ENCODE data around the gene MYD88. TPM values are rescaled to one million over a fixed set of nuclear protein-coding genes. Genes with fewer than 3 reads are reported as not detected.

Gene MYD88
- total and polyA plus RNA-seq, 4 donors, result 15.4 to 60.3 (median 44.1) TPM

DNA sequence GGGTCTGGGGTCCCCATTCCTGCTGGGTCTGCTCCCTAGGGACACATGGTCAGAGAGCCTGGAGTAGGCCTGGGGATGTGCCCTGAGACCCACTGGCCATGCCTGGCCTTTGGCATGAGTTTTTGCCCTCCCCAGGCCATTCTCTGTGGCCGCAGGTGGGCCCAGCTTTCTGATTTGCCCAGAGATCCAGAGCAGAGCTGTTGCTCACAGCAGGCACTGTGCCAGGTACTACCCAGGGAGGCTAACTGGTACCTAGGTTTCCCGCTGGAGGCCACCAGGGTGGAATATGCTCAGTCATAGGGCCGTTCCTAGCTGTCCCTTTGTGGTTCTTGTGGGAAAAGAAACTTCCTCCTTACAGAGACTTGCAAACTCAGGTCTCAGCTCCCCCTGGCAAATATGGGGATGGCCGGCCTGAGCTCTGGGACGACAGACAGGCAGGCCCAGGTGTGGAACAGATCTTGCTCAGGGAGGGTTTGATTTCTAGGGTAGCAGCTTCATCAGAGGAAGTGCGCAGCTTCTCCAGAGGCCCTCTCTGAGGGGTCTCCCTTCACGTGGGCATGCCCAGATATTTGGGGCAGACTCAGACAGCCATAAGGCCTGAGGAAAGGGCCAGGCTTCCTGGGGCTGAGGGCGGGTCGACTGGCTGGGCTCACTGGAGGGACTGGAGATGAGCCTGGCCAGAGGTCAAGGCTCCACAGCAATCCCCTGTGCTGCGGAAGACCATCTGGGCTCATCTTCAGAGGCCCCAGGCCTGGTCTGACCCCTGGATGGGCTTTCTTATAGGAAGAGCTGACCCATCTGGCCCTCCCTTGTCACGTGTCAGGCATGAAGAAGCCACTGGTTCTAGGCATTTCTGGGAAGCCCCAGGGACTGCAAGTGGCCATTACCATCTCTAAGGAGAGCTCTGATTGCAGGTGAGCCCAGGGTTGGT is 29.5 kb upstream of the MYD88 start:
- 85% methylated on average over 11 of the region's 11 CpGs for WGBS
- DNase-seq (ENCODE audit: low spot score), result peak; percentile 28

DNA sequence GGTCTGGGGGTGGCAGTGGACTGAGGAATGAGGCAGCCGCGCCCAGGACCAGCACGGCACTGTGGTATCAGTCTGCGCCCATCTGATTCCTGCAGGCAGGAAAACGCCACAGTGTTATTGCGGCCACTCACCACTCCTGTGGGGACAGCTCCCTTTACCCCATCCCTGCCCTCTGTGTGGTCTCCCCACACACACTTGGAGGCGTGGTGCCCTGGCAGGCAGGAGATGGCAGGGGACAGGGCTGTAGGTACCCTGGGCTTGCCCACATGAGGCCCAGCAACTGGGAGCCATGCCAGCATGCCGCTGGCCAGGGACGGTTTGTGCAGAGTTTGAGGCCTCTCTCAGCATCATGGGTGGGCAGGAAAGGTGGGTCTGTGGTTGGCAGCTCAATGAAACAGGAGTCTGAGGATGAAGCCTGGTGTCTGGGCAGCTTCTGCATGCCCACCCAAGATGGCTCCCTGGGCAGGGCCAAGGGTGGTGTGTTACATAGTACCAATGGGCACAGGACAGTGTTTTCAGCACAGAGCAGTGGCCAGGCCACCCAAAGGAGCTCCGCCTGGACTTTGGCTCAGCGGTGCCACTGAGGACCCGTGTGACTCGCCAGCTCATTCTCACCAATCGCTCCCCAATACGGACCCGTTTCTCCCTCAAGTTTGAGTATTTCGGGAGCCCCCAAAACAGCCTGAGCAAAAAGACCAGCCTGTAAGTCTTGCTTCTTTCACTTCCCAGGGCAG is 28.7 kb upstream of the MYD88 start:
- no peak overlapping the region for H3K9ac ChIP-seq (ENCODE audit: low read depth in 1 of 2, low read length in 2 of 2)
- 95% methylated on average over 17 of the region's 17 CpGs for WGBS
- TF ChIP-seq GABPA (IDR thresholded peaks at IDR 0.05 in 1 of 2, conservative IDR thresholded peaks at IDR 0.05 in 1 of 2) (no peak), YY1 (IDR thresholded peaks at IDR 0.05) (no peak), FOXA2 (IDR thresholded peaks at IDR 0.05) (no peak), NR2F2 (IDR thresholded peaks at IDR 0.05) (no peak), JUND (IDR thresholded peaks at IDR 0.05) (no peak), HNF4A (conservative IDR thresholded peaks at IDR 0.05) (no peak), RXRA (IDR thresholded peaks at IDR 0.05) (no peak), RAD21 (IDR thresholded peaks at IDR 0.05) (no peak), TAF1 (conservative IDR thresholded peaks at IDR 0.05) (no peak), HNF4G (IDR thresholded peaks at IDR 0.05) (no peak)
- TF ChIP-seq, protein P1, sequence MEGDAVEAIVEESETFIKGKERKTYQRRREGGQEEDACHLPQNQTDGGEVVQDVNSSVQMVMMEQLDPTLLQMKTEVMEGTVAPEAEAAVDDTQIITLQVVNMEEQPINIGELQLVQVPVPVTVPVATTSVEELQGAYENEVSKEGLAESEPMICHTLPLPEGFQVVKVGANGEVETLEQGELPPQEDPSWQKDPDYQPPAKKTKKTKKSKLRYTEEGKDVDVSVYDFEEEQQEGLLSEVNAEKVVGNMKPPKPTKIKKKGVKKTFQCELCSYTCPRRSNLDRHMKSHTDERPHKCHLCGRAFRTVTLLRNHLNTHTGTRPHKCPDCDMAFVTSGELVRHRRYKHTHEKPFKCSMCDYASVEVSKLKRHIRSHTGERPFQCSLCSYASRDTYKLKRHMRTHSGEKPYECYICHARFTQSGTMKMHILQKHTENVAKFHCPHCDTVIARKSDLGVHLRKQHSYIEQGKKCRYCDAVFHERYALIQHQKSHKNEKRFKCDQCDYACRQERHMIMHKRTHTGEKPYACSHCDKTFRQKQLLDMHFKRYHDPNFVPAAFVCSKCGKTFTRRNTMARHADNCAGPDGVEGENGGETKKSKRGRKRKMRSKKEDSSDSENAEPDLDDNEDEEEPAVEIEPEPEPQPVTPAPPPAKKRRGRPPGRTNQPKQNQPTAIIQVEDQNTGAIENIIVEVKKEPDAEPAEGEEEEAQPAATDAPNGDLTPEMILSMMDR (IDR thresholded peaks at IDR 0.05; ENCODE audit: low read depth, low read length, missing input control), result no peak
- TF ChIP-seq, protein P2, sequence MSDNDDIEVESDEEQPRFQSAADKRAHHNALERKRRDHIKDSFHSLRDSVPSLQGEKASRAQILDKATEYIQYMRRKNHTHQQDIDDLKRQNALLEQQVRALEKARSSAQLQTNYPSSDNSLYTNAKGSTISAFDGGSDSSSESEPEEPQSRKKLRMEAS (IDR thresholded peaks at IDR 0.05), result no peak
- TF ChIP-seq, protein P3, sequence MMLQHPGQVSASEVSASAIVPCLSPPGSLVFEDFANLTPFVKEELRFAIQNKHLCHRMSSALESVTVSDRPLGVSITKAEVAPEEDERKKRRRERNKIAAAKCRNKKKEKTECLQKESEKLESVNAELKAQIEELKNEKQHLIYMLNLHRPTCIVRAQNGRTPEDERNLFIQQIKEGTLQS (IDR thresholded peaks at IDR 0.05), result no peak
- TF ChIP-seq, protein P4, sequence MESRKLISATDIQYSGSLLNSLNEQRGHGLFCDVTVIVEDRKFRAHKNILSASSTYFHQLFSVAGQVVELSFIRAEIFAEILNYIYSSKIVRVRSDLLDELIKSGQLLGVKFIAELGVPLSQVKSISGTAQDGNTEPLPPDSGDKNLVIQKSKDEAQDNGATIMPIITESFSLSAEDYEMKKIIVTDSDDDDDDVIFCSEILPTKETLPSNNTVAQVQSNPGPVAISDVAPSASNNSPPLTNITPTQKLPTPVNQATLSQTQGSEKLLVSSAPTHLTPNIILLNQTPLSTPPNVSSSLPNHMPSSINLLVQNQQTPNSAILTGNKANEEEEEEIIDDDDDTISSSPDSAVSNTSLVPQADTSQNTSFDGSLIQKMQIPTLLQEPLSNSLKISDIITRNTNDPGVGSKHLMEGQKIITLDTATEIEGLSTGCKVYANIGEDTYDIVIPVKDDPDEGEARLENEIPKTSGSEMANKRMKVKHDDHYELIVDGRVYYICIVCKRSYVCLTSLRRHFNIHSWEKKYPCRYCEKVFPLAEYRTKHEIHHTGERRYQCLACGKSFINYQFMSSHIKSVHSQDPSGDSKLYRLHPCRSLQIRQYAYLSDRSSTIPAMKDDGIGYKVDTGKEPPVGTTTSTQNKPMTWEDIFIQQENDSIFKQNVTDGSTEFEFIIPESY (IDR thresholded peaks at IDR 0.05), result no peak
- H3K4me3 ChIP-seq (ENCODE audit: low read depth in 1 of 3, low read length in 3 of 3), result no peak overlapping the region
- H3K36me3 ChIP-seq (ENCODE audit: control insufficient read depth in 4 of 4, insufficient read depth in 3 of 4, low read depth in 1 of 4, low read length in 3 of 4), result no peaks in the 10 kb centered on the region
- no peaks in the 10 kb centered on the region for H3K4me1 ChIP-seq (ENCODE audit: control insufficient read depth in 4 of 4, insufficient read depth in 4 of 4, low read length in 3 of 4)
- no peaks in the 10 kb centered on the region for H3K27me3 ChIP-seq (ENCODE audit: control insufficient read depth in 4 of 4, insufficient read depth in 4 of 4, low read length in 3 of 4)
- peaks cover 0 to 6% (median 1%) of the 10 kb centered on the region in 4 donors for H3K9me3 ChIP-seq (ENCODE audit: control insufficient read depth in 4 of 4, low read length in 3 of 4)
- H3K27ac ChIP-seq (ENCODE audit: low read depth in 1 of 2, low read length in 2 of 2), result no peak overlapping the region
- no peak for DNase-seq (ENCODE audit: low spot score)

More for the DNA sequence above, 29.5 kb upstream of the MYD88 start:
- H3K4me3 ChIP-seq (ENCODE audit: low read depth in 1 of 3, low read length in 3 of 3), result no peak overlapping the region
- TF ChIP-seq TAF1 (conservative IDR thresholded peaks at IDR 0.05) (no peak), FOXA2 (IDR thresholded peaks at IDR 0.05) (no peak), NR2F2 (IDR thresholded peaks at IDR 0.05) (no peak), HNF4A (conservative IDR thresholded peaks at IDR 0.05) (no peak)
- no peaks in the 10 kb centered on the region for H3K36me3 ChIP-seq (ENCODE audit: control insufficient read depth in 4 of 4, insufficient read depth in 3 of 4, low read depth in 1 of 4, low read length in 3 of 4)
- H3K9ac ChIP-seq (ENCODE audit: low read depth in 1 of 2, low read length in 2 of 2), result no peak overlapping the region
- H3K27ac ChIP-seq (ENCODE audit: low read depth in 1 of 2, low read length in 2 of 2), result no peak overlapping the region
- H3K4me1 ChIP-seq (ENCODE audit: control insufficient read depth in 4 of 4, insufficient read depth in 4 of 4, low read length in 3 of 4), result no peaks in the 10 kb centered on the region
- H3K9me3 ChIP-seq (ENCODE audit: control insufficient read depth in 4 of 4, low read length in 3 of 4), result peaks cover 0 to 6% (median 1%) of the 10 kb centered on the region in 4 donors
- no peaks in the 10 kb centered on the region for H3K27me3 ChIP-seq (ENCODE audit: control insufficient read depth in 4 of 4, insufficient read depth in 4 of 4, low read length in 3 of 4)

Measured in liver (tissue), 9 donors.